Measurements from ENCODE around the gene GRIA4.

DNA sequence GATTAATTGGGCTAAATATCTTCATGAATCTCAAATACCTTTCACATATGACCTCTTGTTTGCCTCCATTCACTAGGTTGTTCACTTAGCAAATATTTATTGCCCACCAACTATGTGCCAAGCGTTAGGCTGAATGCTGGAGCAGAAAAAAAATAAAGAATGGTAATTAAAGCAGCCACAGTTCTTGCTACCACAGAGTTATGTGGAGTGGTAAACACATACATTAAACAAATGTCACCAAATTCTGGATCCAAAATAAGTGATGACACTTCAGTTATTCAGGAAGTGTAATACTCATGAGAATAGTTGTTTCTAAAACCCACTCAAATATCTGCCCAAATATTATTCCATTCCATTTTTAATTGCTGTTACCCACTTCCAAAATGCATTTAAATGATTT, 128.4 kb downstream of the GRIA4 start:
- TF ChIP-seq, protein P1, sequence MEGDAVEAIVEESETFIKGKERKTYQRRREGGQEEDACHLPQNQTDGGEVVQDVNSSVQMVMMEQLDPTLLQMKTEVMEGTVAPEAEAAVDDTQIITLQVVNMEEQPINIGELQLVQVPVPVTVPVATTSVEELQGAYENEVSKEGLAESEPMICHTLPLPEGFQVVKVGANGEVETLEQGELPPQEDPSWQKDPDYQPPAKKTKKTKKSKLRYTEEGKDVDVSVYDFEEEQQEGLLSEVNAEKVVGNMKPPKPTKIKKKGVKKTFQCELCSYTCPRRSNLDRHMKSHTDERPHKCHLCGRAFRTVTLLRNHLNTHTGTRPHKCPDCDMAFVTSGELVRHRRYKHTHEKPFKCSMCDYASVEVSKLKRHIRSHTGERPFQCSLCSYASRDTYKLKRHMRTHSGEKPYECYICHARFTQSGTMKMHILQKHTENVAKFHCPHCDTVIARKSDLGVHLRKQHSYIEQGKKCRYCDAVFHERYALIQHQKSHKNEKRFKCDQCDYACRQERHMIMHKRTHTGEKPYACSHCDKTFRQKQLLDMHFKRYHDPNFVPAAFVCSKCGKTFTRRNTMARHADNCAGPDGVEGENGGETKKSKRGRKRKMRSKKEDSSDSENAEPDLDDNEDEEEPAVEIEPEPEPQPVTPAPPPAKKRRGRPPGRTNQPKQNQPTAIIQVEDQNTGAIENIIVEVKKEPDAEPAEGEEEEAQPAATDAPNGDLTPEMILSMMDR (IDR thresholded peaks at IDR 0.05; ENCODE audit: insufficient read depth, low read depth, low read length) = no peak
- no peak for TF ChIP-seq EZH2 (IDR thresholded peaks at IDR 0.05; ENCODE audit: insufficient read depth, low read length)
